ENCODE measurements around the gene GRIN2D.

GRIN2D gene

GRCh38 chr19:48398102-48398374 lies 4.6 kb downstream of the GRIN2D start:
- DNase-seq (ENCODE audit: low spot score) = no peak

DNA sequence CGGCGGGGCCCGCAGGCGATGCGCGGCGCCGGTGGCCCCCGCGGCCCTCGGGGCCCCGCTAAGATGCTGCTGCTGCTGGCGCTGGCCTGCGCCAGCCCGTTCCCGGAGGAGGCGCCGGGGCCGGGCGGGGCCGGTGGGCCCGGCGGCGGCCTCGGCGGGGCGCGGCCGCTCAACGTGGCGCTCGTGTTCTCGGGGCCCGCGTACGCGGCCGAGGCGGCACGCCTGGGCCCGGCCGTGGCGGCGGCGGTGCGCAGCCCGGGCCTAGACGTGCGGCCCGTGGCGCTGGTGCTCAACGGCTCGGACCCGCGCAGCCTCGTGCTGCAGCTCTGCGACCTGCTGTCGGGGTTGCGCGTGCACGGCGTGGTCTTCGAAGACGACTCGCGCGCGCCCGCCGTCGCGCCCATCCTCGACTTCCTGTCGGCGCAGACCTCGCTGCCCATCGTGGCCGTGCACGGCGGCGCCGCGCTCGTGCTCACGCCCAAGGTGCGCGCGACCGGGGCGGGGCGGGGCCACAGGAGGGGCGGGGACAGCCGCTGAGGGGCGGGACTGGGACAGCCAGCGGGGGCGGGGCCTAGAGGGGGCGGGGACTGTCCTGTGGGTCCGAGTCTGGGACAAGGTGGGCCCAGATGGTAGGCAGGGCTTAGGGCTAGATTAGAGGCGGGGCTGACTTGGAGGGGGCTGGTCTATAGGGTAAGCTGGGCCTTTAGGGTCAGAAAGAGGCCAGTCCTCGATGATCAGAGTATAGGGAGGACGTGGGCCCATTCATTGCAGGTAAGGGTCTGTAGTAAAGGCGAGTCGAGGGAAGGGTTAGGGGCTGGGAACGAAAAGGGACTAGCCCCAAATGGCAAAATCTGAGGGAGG lies 5.1 kb downstream of the GRIN2D start:
- peak; percentile 57 for DNase-seq (ENCODE audit: low spot score)

DNA sequence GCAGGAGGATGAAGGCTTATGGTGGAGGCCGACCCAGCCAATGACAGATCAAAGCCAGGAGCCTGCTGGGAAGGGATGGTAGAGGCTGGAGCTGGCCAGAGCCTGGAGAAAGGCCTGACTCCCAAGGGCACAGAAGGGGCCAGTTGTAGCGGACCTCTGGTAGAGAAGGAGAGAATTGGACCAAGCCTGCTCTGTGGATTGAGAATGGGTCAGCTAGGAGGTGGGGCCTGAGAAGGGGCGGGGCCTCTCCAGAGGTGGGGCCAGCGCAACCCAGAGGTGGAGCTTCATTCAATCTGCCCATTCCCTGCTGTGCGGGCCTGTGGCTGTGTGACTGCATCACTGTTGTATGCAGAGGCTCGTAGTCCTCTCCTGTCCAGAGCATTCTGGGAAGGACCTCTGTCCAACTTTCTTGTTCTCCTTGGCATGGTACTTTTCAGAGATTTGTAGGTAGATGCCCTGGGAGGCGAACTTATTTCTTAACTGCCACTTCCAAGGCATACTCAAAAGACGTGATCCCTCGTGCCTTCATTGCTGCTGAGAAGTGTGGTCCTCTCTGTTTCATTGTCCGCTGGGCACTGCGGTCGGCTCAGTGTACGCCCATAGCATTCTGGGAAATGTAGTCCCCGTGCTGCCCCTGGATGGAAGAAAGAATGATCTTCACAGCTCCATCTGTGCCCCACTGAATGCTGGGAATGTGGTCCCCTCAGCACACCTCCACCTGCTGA lies 6.7 kb downstream of the GRIN2D start:
- DNase-seq (ENCODE audit: low spot score) = peak; percentile 36

DNA sequence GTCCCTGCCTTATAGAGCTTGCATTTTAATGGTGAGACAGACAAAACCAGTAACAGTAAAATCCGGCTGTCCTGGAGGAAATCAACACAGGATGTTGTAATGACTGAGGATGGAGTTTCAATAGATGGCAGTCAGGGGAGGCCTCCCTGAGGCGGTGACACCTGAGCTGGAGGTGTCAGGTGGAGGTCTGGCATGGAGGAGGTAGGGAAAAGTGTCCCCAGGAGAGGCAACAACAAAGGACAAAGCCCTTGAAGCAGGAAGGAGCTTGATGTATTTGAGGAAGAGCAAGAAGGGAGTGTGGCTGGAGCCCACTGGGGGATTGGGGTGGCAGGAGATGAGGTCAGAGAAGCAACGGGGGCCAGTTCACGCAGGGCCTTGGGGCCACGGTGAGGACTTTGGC lies 7.8 kb downstream of the GRIN2D start:
- no peak for DNase-seq (ENCODE audit: low spot score)

DNA sequence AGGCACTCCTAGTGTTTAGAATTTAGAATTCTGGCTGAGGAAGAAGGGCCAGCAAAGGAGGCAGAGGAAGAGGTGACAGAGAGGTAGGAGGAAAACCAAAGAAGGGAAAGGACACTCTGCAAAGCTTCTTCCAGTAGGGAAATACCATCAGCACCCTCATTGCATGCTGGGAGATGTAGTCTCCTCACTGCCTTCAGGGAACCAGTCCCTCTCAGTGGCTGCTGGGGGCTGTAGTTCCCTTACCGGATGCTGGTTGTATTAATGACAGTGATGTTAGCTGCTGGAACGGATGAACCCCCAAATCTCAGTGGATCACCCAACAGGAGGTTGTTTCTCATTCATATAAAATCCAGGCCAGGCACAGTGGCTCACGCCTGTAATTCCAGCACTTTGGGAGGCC lies 10.1 kb downstream of the GRIN2D start:
- DNase-seq (ENCODE audit: low spot score) = no peak

DNA sequence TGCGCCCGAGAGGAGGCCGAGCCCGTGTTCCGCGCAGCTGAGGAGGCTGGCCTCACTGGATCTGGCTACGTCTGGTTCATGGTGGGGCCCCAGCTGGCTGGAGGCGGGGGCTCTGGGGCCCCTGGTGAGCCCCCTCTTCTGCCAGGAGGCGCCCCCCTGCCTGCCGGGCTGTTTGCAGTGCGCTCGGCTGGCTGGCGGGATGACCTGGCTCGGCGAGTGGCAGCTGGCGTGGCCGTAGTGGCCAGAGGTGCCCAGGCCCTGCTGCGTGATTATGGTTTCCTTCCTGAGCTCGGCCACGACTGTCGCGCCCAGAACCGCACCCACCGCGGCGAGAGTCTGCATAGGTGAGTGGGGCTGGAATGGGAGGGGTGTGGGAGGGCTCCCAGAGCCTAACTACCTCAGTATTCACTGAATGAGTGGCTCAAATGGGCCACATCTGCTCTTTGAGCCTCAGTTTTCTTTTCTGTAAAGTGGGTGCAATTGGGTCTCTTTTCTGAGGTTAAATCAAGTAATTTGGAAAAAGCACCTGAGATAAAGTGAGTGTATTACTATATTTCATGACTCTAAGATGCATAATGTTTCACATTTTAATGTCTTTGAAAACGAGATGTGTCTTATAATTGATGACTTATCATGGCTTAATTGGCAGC lies 11.7 kb downstream of the GRIN2D start:
- DNase-seq (ENCODE audit: low spot score) = no peak

- no peak for DNase-seq (ENCODE audit: low spot score)
Measured at GRCh38 chr19:48405850-48406249, 12.4 kb downstream of the GRIN2D start.

GRCh38 chr19:48413879-48414587 lies 20.6 kb downstream of the GRIN2D start:
- DNase-seq (ENCODE audit: low spot score) = no peak

DNA sequence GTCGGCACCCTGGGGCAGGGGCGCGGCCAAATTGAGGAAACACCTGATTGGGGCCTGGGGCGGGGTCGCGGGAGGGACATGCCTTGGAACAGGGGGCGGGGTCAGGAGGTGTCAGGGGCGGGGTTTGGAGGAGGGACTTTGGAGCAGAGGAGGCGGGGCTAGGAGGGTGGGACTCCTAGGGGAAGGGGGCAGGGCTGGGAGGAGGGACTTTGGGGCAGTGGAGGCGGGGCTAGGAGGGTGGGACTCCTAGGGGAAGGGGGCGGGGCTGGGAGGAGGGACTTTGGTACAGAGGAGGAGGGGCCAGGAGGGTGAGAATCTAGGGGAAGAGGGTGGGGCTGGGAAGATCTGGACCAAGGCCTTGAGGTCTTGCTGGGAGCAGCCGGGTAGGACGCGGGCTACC lies 21.9 kb downstream of the GRIN2D start:
- DNase-seq (ENCODE audit: low spot score) = peak; percentile 59

GRCh38 chr19:48415806-48416221 lies 22.3 kb downstream of the GRIN2D start:
- DNase-seq (ENCODE audit: low spot score) = no peak

GRCh38 chr19:48417421-48417820 lies 24.0 kb downstream of the GRIN2D start:
- no peak for DNase-seq (ENCODE audit: low spot score)

DNA sequence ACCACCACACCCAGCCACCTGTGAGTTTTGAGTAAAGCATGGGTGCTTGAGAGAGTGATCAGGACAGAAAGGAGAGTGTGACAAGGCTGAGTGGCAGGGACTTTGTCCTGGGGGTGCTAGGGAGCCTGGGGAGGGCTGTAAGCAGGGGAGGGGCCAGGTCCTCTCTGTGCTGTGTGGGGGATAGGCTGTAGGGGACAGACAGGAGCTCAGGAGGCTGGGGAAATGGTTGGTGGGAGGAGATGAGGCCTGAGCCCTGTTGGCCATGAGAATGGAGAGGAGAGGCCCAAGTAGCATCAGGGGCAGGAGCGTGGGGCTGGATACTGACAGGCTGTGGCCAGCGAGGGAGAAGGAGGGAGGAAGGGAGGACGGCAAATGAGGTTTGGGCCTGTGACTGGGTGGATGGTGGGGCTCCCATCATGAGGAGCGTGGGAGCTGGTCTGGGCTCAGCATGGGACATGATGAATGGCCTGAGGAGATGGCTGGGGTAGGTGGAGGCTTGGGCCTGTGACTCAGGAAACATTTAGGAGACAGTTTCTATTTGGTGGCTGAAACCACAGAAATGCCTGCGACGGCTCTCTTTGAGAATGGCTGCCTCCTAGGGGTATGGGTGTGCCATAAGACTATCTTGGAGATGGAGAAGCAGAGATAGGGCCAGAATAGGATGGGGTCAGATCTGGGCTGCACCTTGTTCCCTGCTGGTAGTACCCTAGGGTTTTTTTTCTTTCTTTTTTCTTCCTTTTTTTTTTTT lies 25.0 kb downstream of the GRIN2D start:
- DNase-seq (ENCODE audit: low spot score) = no peak

DNA sequence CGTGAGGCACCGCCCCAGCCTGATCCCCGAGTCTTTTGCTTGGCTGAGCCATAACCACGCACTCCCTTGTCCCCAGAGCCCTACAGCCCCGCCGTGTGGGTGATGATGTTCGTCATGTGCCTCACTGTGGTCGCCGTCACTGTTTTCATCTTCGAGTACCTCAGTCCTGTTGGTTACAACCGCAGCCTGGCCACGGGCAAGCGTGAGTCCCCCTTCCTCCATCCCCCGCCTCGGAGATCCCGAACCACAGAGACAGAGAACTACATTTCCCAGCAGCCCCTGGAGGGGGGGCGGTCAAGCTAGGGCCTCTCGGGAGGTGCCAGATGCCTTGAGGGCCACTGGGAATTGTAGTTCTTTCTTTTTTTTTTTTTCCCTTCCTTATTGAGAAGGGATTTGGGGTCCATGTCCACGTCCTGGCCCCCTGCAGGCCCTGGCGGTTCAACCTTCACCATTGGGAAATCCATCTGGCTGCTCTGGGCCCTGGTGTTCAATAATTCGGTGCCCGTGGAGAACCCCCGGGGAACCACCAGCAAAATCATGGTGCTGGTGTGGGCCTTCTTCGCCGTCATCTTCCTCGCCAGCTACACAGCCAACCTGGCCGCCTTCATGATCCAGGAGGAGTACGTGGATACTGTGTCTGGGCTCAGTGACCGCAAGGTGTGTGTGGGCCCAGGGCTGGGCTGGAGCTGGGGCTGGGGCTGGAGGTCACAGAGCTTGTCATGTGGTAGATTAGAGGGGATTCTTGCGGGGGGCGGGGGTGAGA lies 25.9 kb downstream of the GRIN2D start:
- no peak for DNase-seq (ENCODE audit: low spot score)

DNA sequence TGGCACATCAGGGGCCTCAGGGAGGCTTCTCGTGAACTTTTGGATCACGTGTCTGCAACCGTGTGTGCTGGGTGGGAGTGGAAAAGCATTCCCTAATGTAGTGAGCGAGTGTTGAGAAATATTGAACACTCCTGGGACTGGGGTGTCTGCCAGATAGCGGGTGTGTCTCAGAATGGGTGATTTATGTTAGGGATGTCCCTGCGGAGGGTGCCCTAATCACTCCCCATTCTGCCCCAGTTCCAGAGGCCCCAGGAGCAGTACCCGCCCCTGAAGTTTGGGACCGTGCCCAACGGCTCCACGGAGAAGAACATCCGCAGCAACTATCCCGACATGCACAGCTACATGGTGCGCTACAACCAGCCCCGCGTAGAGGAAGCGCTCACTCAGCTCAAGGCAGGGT lies 28.1 kb downstream of the GRIN2D start:
- no peak for DNase-seq (ENCODE audit: low spot score)

GRCh38 chr19:48424694-48425219 lies 31.3 kb downstream of the GRIN2D start:
- DNase-seq (ENCODE audit: low spot score) = no peak

DNA sequence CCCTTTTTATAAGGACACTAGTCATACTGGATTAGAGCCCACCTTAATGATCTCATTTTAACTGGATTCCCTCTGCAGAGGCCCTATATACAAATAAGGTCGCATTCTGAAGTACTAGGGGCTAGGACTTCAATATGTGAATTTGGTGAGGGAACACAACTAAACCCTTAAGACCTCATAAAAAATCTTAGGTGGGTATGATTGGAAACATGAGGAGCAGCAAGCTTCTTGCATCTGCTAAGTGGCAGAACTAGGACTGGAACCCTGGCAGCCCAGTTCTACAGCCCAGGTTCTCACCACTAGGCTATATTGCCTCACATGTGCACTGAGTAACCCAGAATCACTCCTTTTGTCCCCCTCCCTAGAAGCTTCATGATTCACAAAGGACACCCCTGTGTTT lies 35.2 kb downstream of the GRIN2D start:
- no peak for DNase-seq (ENCODE audit: low spot score)

GRCh38 chr19:48433337-48433736 lies 39.9 kb downstream of the GRIN2D start:
- no peak for DNase-seq (ENCODE audit: low spot score)

- DNase-seq (ENCODE audit: low spot score) = no peak
Measured at GRCh38 chr19:48436586-48436985, 43.1 kb downstream of the GRIN2D start.

- DNase-seq (ENCODE audit: low spot score) = no peak
Measured at GRCh38 chr19:48441360-48442050, 48.0 kb downstream of the GRIN2D start.
